GM21367 (cell line): ENCODE measurements around the gene CPE.
A peak's percentile ranks its signal among the peaks of the same experiment; 100 is the strongest.
"Not testable (repeated sequence)": the region's sequence is repeated elsewhere in the genome, so short reads cannot be mapped to it uniquely, and the experiment has no call there.

ENCODE experiments used
- ATAC-seq: cut with Tn5 transposase; IDR thresholded peaks from one replicate; pipeline ENCODE4 v1.9.1; 2021; ENCODE audit not compliant: unreplicated experiment

The CPE gene

GRCh38 chr4:165378745-165379677 is at the start of gene CPE:
Gene CPE, plus strand, starts transcription at chr4:165379008. Its CDS starts 214 bp downstream, at chr4:165379222.
- peak; percentile 91 for ATAC-seq

GRCh38 chr4:165330071-165330470 is 48.7 kb upstream of the CPE start:
- ATAC-seq: no peak

- ATAC-seq: no peak
These were observed 48.1 kb upstream of the CPE start for GRCh38 chr4:165330666-165331065.

- ATAC-seq: no peak
These were observed 47.4 kb upstream of the CPE start for GRCh38 chr4:165331359-165331758.

DNA sequence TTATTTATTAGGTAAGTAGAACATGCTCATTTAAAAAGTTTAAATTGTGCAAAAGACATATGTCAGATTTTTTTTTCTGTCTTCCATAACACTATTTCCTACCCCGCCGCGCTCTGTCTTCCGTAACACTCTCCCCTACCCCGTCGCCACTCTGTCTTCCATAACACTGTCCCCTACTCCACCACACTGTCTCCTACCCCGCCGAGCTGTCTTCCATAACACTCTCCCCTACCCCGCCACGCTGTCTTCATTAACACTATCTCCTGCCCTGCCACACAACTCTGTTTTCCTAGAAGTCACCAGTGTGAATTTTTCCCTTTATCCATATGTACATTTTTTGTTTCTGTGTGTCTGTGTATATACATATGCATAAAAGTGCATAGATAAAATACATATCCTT is 47.0 kb upstream of the CPE start:
- no peak for ATAC-seq

DNA sequence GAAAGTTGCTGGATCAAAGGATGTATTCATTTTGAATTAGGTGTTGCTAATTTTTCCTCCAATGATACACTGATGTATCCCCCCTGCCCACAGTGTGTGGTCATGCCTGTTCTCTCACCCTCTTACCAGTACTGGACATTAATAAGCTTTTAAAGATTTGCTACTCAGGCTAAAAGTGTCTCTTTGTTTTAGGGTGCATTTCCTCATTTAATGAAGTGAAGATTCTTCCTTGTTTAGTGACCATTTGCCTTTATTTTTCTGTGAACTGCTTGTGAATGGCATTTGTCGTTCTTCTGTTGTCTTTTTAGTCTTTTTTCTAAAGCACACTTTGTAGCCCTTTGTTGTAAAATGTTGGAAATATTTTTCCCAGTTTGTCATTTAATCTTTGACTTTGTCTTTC is 46.3 kb upstream of the CPE start:
- ATAC-seq: no peak

DNA sequence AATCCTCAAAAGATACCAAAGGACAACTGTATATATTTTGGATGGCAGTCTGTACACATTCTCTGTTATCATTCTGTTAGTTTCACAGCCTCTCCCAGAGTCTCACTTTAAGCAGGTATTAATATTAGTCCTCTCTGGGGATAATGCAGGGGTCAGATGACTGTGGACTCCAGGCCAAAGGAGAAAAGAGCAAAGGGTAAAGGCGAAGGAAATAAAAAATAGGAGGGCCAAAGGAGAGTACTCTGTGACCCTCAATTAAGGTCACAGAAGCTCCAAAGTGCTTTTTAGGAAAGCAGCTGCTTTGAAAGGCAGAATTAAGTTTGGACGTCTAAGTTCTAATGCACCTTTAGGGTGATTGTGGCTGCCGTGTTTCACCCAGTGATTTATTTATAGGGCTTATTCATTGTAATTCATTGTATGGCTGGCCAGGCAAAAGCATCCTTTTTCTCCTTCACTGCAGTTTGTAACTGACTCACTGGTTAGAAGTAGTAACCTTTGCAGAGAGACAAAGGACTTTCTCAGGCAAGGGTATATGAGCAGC is 43.6 kb upstream of the CPE start:
- ATAC-seq: no peak

DNA sequence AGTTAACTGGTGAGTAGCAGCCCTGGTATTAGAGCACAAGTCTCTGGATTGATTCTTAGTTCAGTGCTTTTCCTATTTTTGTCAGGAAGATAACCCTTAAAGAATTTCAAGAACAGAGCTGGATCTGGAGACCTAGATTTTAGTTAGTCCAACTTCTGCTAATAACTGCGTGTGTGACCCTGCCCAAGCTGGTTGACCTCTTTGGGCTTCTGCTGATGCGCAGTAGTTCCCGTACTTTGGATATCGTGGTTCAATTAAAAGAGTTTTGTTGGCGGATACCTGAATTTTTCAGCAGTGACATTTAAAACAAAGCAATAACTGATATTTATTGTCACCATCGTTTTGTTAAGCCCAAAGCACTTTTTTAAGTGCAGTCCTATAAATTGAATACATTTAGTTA is 42.1 kb upstream of the CPE start:
- ATAC-seq: no peak

GRCh38 chr4:165342340-165342739 is 36.5 kb upstream of the CPE start:
- ATAC-seq: not testable (repeated sequence)

DNA sequence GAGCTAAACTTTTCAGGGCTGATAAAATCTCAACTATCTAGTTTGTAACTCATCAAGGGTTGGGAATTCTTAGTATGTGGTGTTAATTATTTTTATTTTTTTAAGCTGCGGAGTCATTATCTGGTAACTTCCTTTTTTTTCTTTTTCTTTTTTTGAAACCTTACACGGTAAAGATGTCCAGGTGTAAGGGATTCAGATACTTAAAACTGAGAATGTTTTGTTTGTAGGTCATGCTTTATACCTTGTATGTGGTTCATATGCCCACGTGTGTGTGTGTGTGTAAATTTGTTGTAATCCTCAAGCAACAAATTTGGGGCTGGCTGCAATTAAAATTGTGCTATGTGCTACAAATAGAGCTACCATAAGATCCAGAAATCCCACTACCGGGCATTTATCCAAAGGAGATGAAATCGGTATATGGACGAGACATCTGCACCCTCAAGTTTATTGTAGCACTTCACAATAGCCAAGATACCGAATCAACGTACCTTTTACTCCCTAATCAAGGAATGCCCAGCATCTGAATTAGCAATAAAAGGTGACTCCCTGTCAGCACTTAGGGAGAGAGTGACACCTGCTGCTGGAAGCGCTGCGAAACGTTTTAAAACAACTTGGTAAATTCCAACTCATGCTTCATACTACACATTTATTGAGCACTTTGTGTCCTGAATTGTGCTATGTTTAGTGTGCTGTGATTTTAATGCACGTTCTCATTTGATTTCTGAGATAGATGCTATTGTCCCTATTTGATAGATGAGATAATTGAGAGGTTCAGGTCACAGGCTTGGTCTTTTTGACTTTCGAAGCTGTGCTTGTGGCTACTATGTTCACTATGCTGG is 35.2 kb upstream of the CPE start:
- ATAC-seq: no peak

DNA sequence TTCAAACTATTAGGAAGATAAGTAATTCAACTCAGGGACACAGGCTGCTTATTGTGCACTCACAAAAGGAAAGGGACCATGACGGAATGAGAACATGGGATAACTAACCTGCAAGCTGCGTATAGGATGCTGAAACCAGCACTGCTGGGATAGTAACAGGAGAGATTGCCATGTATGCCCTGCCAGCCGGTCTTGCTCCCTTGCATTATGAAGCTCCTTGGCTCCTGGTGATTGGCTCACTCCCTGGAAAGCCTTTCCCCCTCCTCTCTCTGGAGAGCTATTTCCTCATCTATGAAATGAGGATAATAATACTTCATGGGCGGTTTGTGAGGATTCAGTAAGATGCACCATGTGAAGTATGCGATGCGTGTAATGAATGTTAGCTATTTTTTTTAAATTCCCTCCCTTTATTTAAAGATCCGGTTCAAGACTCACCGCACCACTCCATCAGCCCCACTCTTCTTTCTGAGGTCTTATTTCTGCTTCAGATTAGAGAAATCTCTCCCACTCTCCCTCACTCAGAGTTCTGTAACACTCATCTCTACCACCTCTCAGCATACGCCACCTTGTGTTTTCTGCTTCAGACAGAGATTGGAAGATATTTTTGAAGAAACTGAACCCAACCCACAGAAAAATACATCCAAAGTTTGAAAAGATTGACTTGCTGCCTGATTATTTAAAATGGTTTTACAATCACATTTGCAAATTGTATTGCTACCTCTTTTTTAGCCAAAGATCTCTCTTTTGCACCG is 33.0 kb upstream of the CPE start:
- ATAC-seq: no peak

DNA sequence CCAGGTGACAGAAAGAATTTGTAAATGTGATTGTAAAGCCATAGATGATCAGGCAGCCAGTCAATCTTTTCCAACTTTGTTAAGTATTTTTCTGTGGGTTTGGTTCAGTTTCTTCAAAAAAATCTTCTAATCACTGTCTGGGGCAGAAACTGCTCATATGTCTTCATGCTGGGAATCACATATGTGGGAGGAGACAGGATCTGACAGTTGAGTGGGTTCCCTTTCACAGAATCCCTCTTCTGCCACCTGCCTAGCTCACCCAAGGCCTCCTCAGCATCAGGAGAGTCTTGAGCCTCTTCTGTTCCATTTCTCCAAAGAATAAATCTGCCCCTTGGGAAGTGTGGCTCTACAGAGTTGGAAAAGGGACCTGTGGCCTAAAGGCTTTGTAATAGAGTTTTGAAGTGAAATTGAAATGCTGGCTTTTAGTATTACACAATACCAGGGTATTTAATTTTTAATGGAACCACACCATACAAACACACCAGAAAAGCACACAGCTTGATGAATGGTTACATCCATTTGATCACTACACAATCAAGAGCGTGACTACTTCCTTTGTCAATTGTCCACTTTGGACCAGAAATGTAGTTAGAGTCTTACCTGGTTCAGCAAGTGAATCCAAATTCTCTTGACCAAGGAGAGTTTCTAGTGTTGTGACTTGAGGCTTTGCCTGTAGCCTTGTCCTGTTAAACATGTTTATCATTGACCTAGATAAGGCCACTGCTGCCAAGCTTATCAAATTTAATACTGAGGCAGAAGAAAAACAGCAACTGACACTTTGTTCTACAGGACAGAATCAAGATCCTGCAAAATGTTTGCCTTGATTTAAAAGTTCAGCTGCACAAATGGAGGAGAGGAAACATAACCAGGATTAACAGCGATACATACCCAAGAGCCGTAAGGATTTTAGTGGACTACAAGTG is 30.9 kb upstream of the CPE start:
- no peak for ATAC-seq

GRCh38 chr4:165351359-165352130 is 27.3 kb upstream of the CPE start:
- no peak for ATAC-seq

DNA sequence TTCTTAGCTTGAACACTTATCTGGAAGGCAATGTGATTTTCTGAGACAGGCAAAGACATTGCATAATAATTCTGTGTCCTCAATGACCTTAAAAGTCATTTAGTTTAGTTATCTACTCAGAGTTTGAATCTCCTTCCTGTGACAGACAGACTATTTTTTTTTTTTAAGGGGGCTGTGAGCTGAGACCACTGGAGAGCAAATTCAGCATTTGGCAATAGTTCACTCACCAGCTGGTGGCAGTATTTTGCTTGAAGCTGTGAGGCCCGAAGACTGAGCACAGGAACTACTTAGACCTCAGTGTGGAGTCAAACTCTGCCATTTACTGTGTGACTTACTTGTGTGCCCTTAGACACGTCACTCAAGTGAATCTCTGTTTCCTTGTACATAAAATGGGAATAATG is 22.9 kb upstream of the CPE start:
- ATAC-seq: peak; percentile 51

DNA sequence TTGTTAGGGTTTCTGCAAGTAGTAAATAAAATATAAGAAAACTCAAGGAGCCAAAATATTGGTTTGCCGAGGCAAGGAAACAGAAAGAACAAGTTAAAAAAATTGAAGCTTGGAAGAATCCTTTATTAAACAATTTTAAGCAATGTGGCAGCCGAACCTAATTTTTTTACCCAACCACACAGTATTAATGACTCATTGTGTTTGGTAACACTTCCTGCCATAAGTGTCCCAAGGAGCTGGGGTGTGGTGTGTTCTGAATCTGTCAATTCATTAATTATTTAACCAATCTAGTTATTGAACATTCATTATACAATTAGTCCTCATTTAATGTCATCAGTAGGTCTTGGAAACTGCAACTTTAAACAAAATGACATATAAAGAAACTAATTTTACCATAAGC is 19.3 kb upstream of the CPE start:
- ATAC-seq: no peak

DNA sequence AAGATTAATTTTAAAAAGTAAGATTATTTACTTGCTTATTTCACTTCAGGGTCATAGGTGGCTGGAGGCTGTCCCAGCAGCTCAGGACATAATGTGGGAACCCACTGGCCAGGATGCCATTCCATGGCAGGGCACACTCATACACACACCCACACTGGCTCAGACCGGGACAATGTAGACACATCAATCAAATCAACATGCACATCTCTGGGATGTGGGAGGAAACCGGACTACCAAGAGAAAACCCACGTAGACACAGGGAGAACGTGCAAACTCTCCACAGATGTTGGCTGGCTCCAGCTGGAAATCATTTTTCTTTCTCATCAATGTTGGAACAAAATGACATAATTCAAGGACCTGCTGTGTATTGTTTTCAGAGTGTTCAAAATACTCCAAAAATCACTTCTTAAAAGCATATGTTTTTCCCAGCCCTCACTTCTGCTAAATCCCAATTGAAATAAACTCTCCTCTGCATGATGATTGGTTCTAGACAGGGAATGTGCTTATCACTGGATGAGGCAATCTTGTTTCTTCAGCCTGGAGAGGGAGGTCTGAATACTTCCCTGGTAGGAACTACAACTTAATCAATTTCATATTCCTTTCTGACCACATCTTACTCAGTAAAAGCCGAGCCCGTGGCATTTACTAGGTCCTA is 18.6 kb upstream of the CPE start:
- no peak for ATAC-seq

- no peak for ATAC-seq
These were observed 17.7 kb upstream of the CPE start for GRCh38 chr4:165360985-165361670.

DNA sequence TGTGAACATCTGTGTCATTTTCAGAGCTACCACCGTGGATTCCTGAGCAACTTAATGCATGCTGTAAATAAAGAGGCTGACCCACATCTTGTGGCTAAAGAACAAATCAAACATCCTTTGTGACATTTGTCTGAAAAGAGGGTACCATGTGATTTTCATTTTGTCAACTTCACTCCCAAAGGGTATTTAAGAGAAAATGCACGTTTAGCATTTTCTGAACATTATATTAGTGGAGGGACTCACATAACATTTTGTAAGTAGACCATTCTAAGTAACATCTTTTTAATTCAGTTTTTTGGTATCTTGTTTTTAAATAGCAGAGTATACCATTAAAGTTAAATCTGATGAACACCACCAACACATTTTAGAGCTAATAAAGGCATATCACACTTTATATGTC is 17.0 kb upstream of the CPE start:
- no peak for ATAC-seq
